ENCODE measurements around the gene THBS3. TPM values are rescaled to one million over a fixed set of nuclear protein-coding genes. Genes with fewer than 3 reads are reported as not detected.
A peak's percentile ranks its signal among the peaks of the same experiment; 100 is the strongest.

Gene THBS3
- total RNA-seq, 1 donor from 2014 or later: 118 TPM

DNA sequence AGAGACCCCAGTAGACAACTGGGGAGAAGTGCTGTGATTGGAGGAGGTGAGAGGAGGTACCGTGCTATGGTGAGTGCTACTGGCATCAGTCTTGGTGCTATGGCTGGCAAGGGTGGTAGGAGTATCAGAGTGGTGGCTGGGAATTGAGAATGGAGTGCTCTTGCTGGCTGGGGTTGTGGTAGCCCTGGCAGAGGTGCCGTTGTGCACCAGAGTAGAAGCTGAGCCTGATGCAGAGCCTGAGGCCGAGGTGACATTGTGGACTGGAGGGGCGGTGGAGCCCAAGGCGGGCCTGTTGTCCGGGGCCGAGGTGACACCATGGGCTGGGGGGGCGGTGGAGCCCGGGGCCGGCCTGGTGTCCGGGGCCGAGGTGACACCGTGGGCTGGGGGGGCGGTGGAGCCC is 19.4 kb downstream of the THBS3 start:
- no peak overlapping the region for H3K4me3 Mint-ChIP-seq (ENCODE audit: unreplicated experiment)
- DNase-seq (ENCODE audit: low spot score): peak; percentile 53
- H3K36me3 Mint-ChIP-seq (ENCODE audit: low read depth): peaks cover 5% of the 10 kb centered on the region
- no peaks in the 10 kb centered on the region for H3K27me3 Mint-ChIP-seq (ENCODE audit: low read depth)
- H3K27ac Mint-ChIP-seq (ENCODE audit: unreplicated experiment): peak overlapping the region; percentile 38
- TF ChIP-seq, protein P1, sequence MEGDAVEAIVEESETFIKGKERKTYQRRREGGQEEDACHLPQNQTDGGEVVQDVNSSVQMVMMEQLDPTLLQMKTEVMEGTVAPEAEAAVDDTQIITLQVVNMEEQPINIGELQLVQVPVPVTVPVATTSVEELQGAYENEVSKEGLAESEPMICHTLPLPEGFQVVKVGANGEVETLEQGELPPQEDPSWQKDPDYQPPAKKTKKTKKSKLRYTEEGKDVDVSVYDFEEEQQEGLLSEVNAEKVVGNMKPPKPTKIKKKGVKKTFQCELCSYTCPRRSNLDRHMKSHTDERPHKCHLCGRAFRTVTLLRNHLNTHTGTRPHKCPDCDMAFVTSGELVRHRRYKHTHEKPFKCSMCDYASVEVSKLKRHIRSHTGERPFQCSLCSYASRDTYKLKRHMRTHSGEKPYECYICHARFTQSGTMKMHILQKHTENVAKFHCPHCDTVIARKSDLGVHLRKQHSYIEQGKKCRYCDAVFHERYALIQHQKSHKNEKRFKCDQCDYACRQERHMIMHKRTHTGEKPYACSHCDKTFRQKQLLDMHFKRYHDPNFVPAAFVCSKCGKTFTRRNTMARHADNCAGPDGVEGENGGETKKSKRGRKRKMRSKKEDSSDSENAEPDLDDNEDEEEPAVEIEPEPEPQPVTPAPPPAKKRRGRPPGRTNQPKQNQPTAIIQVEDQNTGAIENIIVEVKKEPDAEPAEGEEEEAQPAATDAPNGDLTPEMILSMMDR (IDR thresholded peaks at IDR 0.05): no peak
- peaks cover 20% of the 10 kb centered on the region for H3K4me1 Mint-ChIP-seq (ENCODE audit: low read depth)
- no peaks in the 10 kb centered on the region for H3K9me3 Mint-ChIP-seq (ENCODE audit: low read depth)

DNA sequence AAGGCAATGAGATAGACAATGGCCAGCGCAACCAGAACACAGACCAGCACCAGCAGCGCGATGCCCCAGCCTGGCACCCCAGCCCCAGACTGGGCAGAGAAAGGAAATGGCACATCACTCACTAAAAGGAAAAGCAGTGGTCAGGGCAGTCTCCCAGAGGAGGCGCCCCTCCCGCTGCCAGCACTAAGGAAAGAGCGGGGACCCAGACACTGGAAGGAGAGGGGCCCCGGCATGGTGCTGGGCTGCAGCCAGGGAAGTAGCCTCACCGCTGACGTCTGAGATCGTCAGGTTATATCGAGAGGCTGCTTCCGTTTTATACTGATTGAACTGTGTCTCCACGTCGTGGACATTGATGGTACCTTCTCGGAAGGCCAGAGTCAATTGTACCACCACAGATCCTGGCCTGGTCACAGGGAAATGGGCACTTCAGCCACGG is 20.2 kb downstream of the THBS3 start:
- H3K27me3 Mint-ChIP-seq (ENCODE audit: low read depth): no peaks in the 10 kb centered on the region
- TF ChIP-seq, protein P1 (IDR thresholded peaks at IDR 0.05): no peak
- no peaks in the 10 kb centered on the region for H3K9me3 Mint-ChIP-seq (ENCODE audit: low read depth)
- no peak overlapping the region for H3K27ac Mint-ChIP-seq (ENCODE audit: unreplicated experiment)
- peak; percentile 62 for DNase-seq (ENCODE audit: low spot score)
- H3K36me3 Mint-ChIP-seq (ENCODE audit: low read depth): peaks cover 8% of the 10 kb centered on the region
- H3K4me3 Mint-ChIP-seq (ENCODE audit: unreplicated experiment): no peak overlapping the region
- H3K4me1 Mint-ChIP-seq (ENCODE audit: low read depth): peaks cover 14% of the 10 kb centered on the region

- Mint-ChIP-seq H3K4me3 (ENCODE audit: unreplicated experiment) (no peak overlapping the region), H3K9me3 (ENCODE audit: low read depth) (no peaks in the 10 kb centered on the region), H3K36me3 (ENCODE audit: low read depth) (peaks cover 8% of the 10 kb centered on the region), H3K4me1 (ENCODE audit: low read depth) (peaks cover 10% of the 10 kb centered on the region), H3K27ac (ENCODE audit: unreplicated experiment) (no peak overlapping the region), H3K27me3 (ENCODE audit: low read depth) (no peaks in the 10 kb centered on the region)
- TF ChIP-seq, protein P1 (IDR thresholded peaks at IDR 0.05): no peak
- no peak for DNase-seq (ENCODE audit: low spot score)
These were observed 20.8 kb downstream of the THBS3 start for GRCh38 chr1:155186794-155187455.

GRCh38 chr1:155186067-155186793 is 21.5 kb downstream of the THBS3 start:
- peak; percentile 51 for DNase-seq (ENCODE audit: low spot score)

GRCh38 chr1:155185783-155186066 is 22.0 kb downstream of the THBS3 start:
- DNase-seq (ENCODE audit: low spot score): peak; percentile 66
- TF ChIP-seq, protein P1 (IDR thresholded peaks at IDR 0.05): no peak
- no peak overlapping the region for H3K4me3 Mint-ChIP-seq (ENCODE audit: unreplicated experiment)
- H3K27me3 Mint-ChIP-seq (ENCODE audit: low read depth): no peaks in the 10 kb centered on the region
- no peaks in the 10 kb centered on the region for H3K9me3 Mint-ChIP-seq (ENCODE audit: low read depth)
- H3K36me3 Mint-ChIP-seq (ENCODE audit: low read depth): peaks cover 10% of the 10 kb centered on the region
- H3K4me1 Mint-ChIP-seq (ENCODE audit: low read depth): peaks cover 9% of the 10 kb centered on the region
- H3K27ac Mint-ChIP-seq (ENCODE audit: unreplicated experiment): no peak overlapping the region

More at GRCh38 chr1:155186067-155186793, 21.5 kb downstream of the THBS3 start:
- no peaks in the 10 kb centered on the region for H3K27me3 Mint-ChIP-seq (ENCODE audit: low read depth)
- TF ChIP-seq, protein P1 (IDR thresholded peaks at IDR 0.05): no peak
- H3K9me3 Mint-ChIP-seq (ENCODE audit: low read depth): no peaks in the 10 kb centered on the region
- H3K4me1 Mint-ChIP-seq (ENCODE audit: low read depth): peaks cover 9% of the 10 kb centered on the region
- no peak overlapping the region for H3K27ac Mint-ChIP-seq (ENCODE audit: unreplicated experiment)
- no peak overlapping the region for H3K4me3 Mint-ChIP-seq (ENCODE audit: unreplicated experiment)
- peaks cover 9% of the 10 kb centered on the region for H3K36me3 Mint-ChIP-seq (ENCODE audit: low read depth)
